Gastrocnemius medialis (tissue), 4 donors: ENCODE results near the gene ARL15.

ENCODE experiments used
- CTCF ChIP-seq, 5 experiments: fragments of 450-650 bp in 3 of 5; fragments of 200-600 bp in 2 of 5; sonication (generic) in 2 of 5; IDR thresholded peaks in 4 of 5; conservative IDR thresholded peaks in 1 of 5; 1 replicate in 4 of 5; 2 replicates in 1 of 5; pipeline ENCODE4 v1.5.1; 2016 to 2019; ENCODE audit warnings: antibody characterized with exemption in 5 of 5, mild to moderate bottlenecking in 3 of 5, moderate library complexity in 3 of 5
- POLR2A ChIP-seq, 2 donors: fragments of 450-650 bp; IDR thresholded peaks; one replicate each; pipeline ENCODE4 v1.6.1; 2017; ENCODE audit warnings: antibody characterized with exemption in 2 of 2, mild to moderate bottlenecking in 2 of 2, moderate library complexity in 2 of 2

GRCh38 chr5:54133917-54134316, 176.5 kb downstream of the ARL15 start:
- TF ChIP-seq POLR2A (IDR thresholded peaks at IDR 0.05) (no peak), CTCF (IDR thresholded peaks at IDR 0.05 in 4 of 5, conservative IDR thresholded peaks at IDR 0.05 in 1 of 5) (no peak)
